K562 (cell line): ENCODE data around the gene OR1N1. TPM values are rescaled to one million over a fixed set of nuclear protein-coding genes. Genes with fewer than 3 reads are reported as not detected.

Experiments used
- ATAC-seq: fragments of 200-7000 bp; cut with Tn5 transposase; 3 replicates; pipeline ENCODE4 v1.9.1; 2020; ENCODE audit warnings: moderate library complexity
- BruUV-seq: library from RNA; stranded (reverse); fragments of 400-500 nt; replicated peaks from 2 replicates; lab custom pipeline; 2021; lab: Mats Ljungman, UMichigan
- CTCF ChIA-PET: fragments of 300-600 bp; formaldehyde crosslinking; extraction: SDS; loops from one replicate; lab custom pipeline; 2021; ENCODE audit warnings: low intra/inter-chr PET ratio; lab: Yijun Ruan, JAX
- POLR2A ChIA-PET: fragments of 300-600, 350-650 bp; sonication (Branson Sonifier 250); formaldehyde crosslinking; extraction: SDS; loops from one replicate; lab custom pipeline; 2021; ENCODE audit warnings: antibody characterized with exemption, inconsistent platforms; lab: Yijun Ruan, JAX
- DNase-seq, 4 experiments: peaks; one replicate each; pipeline versions ENCODE4 v3.0.0 to v3.0.0-alpha.2; 2011 to 2018; ENCODE audit warnings: low spot score in 3 of 4, mixed read lengths in 3 of 4; ENCODE audit errors: extremely low read depth in 1 of 4
- FAIRE-seq: peaks from 2 replicates; lab custom pipeline; 2011; peaks lifted over from hg19 to GRCh38; lab: Jason Lieb, UNC
- H2AFZ ChIP-seq: 2 replicates; pipeline ENCODE4 v1.6.0; 2011; ENCODE audit warnings: low read depth, low read length, control low read depth, inconsistent platforms
- H3K27ac ChIP-seq: fragments of 200-600 bp; 3 replicates; pipeline ENCODE4 v1.8.0; 2011; ENCODE audit warnings: low read depth, mild to moderate bottlenecking, control low read depth, inconsistent platforms, low read length, moderate library complexity, mixed read lengths; ENCODE audit errors: extremely low read depth
- H3K27me3 ChIP-seq, 2 experiments: fragments of 300-600 bp in 1 of 2; 2 replicates in 1 of 2; 3 replicates in 1 of 2; pipeline versions ENCODE4 v1.6.0 to v1.8.0; 2011; ENCODE audit warnings: inconsistent platforms in 2 of 2, low read length in 2 of 2, mild to moderate bottlenecking in 1 of 2, mixed read lengths in 1 of 2, moderate library complexity in 1 of 2; ENCODE audit not compliant: control insufficient read depth in 2 of 2, insufficient read depth in 2 of 2
- H3K36me3 ChIP-seq: fragments of 300-600 bp; 3 replicates; pipeline ENCODE4 v1.8.0; 2011; ENCODE audit warnings: mild to moderate bottlenecking, low read length, inconsistent platforms; ENCODE audit not compliant: control insufficient read depth, insufficient read depth
- H3K4me1 ChIP-seq, 2 experiments: fragments of 200-600 bp in 1 of 2; replicated peaks in 1 of 2; 2 replicates in 1 of 2; 3 replicates in 1 of 2; pipeline versions ENCODE4 v1.5.1 to v1.8.0; 2011; ENCODE audit warnings: inconsistent platforms in 2 of 2, low read length in 2 of 2, mild to moderate bottlenecking in 1 of 2, mixed read lengths in 1 of 2, moderate library complexity in 1 of 2; ENCODE audit not compliant: control insufficient read depth in 2 of 2, insufficient read depth in 2 of 2
- H3K4me2 ChIP-seq: 2 replicates; pipeline ENCODE4 v1.6.1; 2011; ENCODE audit warnings: low read length, control low read depth, inconsistent platforms, mixed read lengths; ENCODE audit not compliant: insufficient read depth
- H3K4me3 ChIP-seq: fragments of 200-600 bp; sonication (generic), shearing (Covaris generic); 2 replicates; pipeline ENCODE4 v1.5.1; 2016; ENCODE audit warnings: control low read depth, inconsistent platforms
- H3K79me2 ChIP-seq: fragments of 200-600 bp; 3 replicates; pipeline ENCODE4 v1.8.0; 2011; ENCODE audit warnings: low read length, inconsistent platforms; ENCODE audit not compliant: control insufficient read depth, insufficient read depth
- H3K9ac ChIP-seq, 2 experiments: 2 replicates each; pipeline versions ENCODE4 v1.6.0 to v1.6.1; 2011; ENCODE audit warnings: low read depth in 2 of 2, low read length in 2 of 2, control low read depth in 1 of 2, inconsistent platforms in 1 of 2, mild to moderate bottlenecking in 1 of 2, mixed read lengths in 1 of 2; ENCODE audit not compliant: insufficient read depth in 1 of 2
- H3K9me1 ChIP-seq: one replicate; pipeline ENCODE4 v1.6.0; 2011; ENCODE audit warnings: inconsistent platforms, mild to moderate bottlenecking, low read length, moderate library complexity; ENCODE audit not compliant: control insufficient read depth, insufficient read depth
- H3K9me3 ChIP-seq: replicated peaks from 2 replicates; pipeline ENCODE4 v1.5.1; 2011; ENCODE audit warnings: low read depth, low read length, inconsistent platforms; ENCODE audit not compliant: control insufficient read depth, insufficient read depth
- H4K20me1 ChIP-seq: replicated peaks from 2 replicates; pipeline ENCODE4 v1.6.1; 2011; ENCODE audit warnings: low read length, inconsistent platforms, mixed read lengths; ENCODE audit not compliant: control insufficient read depth, insufficient read depth
- BACH1 ChIP-seq: fragments of 200-800 bp; sonication (Bioruptor generic); IDR thresholded peaks from 2 replicates; pipeline ENCODE4 v1.6.1; 2016; ENCODE audit warnings: missing genetic modification characterization, missing compliant biosample characterization
- ELF4 ChIP-seq: fragments of 450-650 bp; formaldehyde crosslinking; IDR thresholded peaks from 2 replicates; pipeline ENCODE4 v1.4.0; 2022; ENCODE audit warnings: missing genetic modification characterization
- HMGN3 ChIP-seq: IDR thresholded peaks from 2 replicates; pipeline ENCODE4 v1.6.1; 2011; ENCODE audit warnings: borderline replicate concordance, low read depth, mild to moderate bottlenecking, mixed read lengths, low read length; ENCODE audit not compliant: insufficient read length; ENCODE audit errors: extremely low read depth
- KLF16 ChIP-seq: IDR thresholded peaks from 2 replicates; pipeline ENCODE4 v1.6.1; 2016; ENCODE audit warnings: antibody characterized with exemption
- RAD21 ChIP-seq, 2 experiments: fragments of 250-450 bp in 1 of 2; fragments of 450-650 bp in 1 of 2; sonication (Bioruptor Pico) in 1 of 2; formaldehyde crosslinking in 1 of 2; IDR thresholded peaks in 1 of 2; conservative IDR thresholded peaks in 1 of 2; 2 replicates each; pipeline versions ENCODE4 v1.4.0 to v1.8.0; 2020 to 2022; ENCODE audit warnings: mild to moderate bottlenecking in 2 of 2, moderate library complexity in 1 of 2
- RBM34 ChIP-seq: fragments of 200-400 bp; formaldehyde crosslinking; IDR thresholded peaks from 2 replicates; pipeline ENCODE4 v1.6.1; 2018; ENCODE audit warnings: low read length, borderline replicate concordance; ENCODE audit not compliant: insufficient read depth
- TBL1XR1 ChIP-seq, 2 experiments: IDR thresholded peaks; 2 replicates each; pipeline ENCODE4 v1.6.1; 2012; ENCODE audit warnings: improper control_type of control experiment in 2 of 2, low read length in 2 of 2, mild to moderate bottlenecking in 1 of 2
- TEAD2 ChIP-seq: fragments of 450-650 bp; IDR thresholded peaks from 2 replicates; pipeline ENCODE4 v1.6.1; 2016; ENCODE audit warnings: missing genetic modification characterization, control low read depth, missing compliant biosample characterization
- WGBS: fragments of 100-300 bp; shearing (Covaris generic); methylation state at CpG from one replicate; pipeline ENCODE4 v1.1.6; 2016; ENCODE audit warnings: low coverage, mixed read lengths; ENCODE audit not compliant: insufficient coverage; ENCODE audit errors: missing lambda C conversion rate; 5-methylcytosine and 5-hydroxymethylcytosine counted together
- in situ Hi-C: fragments of 300-500 bp; cut with MboI; formaldehyde crosslinking; loops from 4 replicates; pipeline ENCODE4 v1.15.0; 2018; ENCODE audit warnings: inconsistent platforms, mixed read lengths
- intact Hi-C: fragments of 100-400 bp; cut with micrococcal nuclease; formaldehyde crosslinking; loops from 2 replicates; pipeline ENCODE4 v1.14.2; 2022
- polyA plus RNA-seq, 8 experiments: library from polyadenylated mRNA; depleted of rRNA in 4 of 8; stranded (reverse) in 5 of 8; unstranded in 3 of 8; fragments of >200 nt; fragmentation: Nextera tagmentation in 2 of 8; fragmentation: Illumina TruSeq in 1 of 8; extraction: Ambion mirVana in 2 of 8; extraction: Trizol in 1 of 8; gene quantifications; 2 replicates each; pipeline versions ENCODE4 v1.2.1 to v1.2.3, GENCODE V29; 2011 to 2014; ENCODE audit warnings: inconsistent platforms in 1 of 8, missing spikeins in 1 of 8
- total RNA-seq, 7 experiments: library from RNA; depleted of rRNA in 6 of 7; stranded (reverse); fragments of >200 nt in 6 of 7; fragmentation: Illumina TruSeq in 2 of 7; extraction: Trizol in 2 of 7; gene quantifications; 2 replicates each; pipeline versions ENCODE4 v1.2.1 to v1.2.3, GENCODE V29; 2011 to 2021; ENCODE audit warnings: low replicate concordance in 1 of 7
- TF ChIP-seq, protein P1 (sequence below): sonication (generic); formaldehyde crosslinking; IDR thresholded peaks from 2 replicates; pipeline ENCODE4 v1.8.0; 2023; ENCODE audit warnings: mild to moderate bottlenecking, missing genetic modification reagents
- TF ChIP-seq, protein P2 (sequence below): fragments of 250-450 bp; sonication (Bioruptor Pico); IDR thresholded peaks from 2 replicates; pipeline ENCODE4 v1.4.0; 2020; ENCODE audit warnings: borderline replicate concordance
- TF ChIP-seq, protein P3 (sequence below): sonication (generic); formaldehyde crosslinking; IDR thresholded peaks from 2 replicates; pipeline ENCODE4 v1.8.0; 2022; ENCODE audit warnings: mild to moderate bottlenecking, missing genetic modification reagents
- TF ChIP-seq, protein P4 (sequence below): sonication (generic); formaldehyde crosslinking; IDR thresholded peaks from 2 replicates; pipeline ENCODE4 v1.8.0; 2022; ENCODE audit warnings: mild to moderate bottlenecking, missing genetic modification reagents, borderline replicate concordance
- TF ChIP-seq, protein P5 (sequence below): fragments of 450-650 bp; formaldehyde crosslinking; IDR thresholded peaks from 2 replicates; pipeline ENCODE4 v1.4.0; 2020; ENCODE audit warnings: mild to moderate bottlenecking, mixed read lengths

The OR1N1 gene
- total and polyA plus RNA-seq, 9 of the 15 experiments (the other 6 are each of a cell fraction or from before 2014, with no cell fraction given), result not detected

DNA sequence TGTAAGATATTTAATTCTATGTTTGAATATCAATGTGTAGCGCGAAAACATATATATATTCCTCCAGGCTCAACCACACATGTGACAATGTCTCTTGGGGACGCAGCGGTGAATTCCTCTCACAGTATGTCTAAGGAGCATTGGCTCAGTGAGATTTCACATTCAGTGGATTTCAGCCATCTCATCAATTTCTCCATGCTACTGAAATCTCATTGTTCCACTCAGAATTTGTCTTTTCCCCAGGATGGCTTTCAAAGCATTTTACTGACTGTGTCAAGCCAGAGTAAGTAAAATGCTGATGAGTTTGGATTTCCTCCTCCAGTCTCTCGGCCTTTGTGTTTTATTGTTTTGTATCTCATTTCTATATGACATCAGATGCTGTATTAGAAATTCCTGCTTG is 48.0 kb downstream of the OR1N1 start:
- POLR2A ChIA-PET, result no interaction called here
- WGBS, result 4% methylated on average over 5 of the region's 5 CpGs
- no peak for TF ChIP-seq ELF4
- TF ChIP-seq RBM34, result no peak
- TF ChIP-seq BACH1 (tag), result no peak
- TF ChIP-seq, protein P1, sequence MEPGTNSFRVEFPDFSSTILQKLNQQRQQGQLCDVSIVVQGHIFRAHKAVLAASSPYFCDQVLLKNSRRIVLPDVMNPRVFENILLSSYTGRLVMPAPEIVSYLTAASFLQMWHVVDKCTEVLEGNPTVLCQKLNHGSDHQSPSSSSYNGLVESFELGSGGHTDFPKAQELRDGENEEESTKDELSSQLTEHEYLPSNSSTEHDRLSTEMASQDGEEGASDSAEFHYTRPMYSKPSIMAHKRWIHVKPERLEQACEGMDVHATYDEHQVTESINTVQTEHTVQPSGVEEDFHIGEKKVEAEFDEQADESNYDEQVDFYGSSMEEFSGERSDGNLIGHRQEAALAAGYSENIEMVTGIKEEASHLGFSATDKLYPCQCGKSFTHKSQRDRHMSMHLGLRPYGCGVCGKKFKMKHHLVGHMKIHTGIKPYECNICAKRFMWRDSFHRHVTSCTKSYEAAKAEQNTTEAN (CRISPR knock-in tag), result no peak
- TF ChIP-seq RAD21 (CRISPR knock-in tag; conservative IDR thresholded peaks at IDR 0.05 in 1 of 2, IDR thresholded peaks at IDR 0.05 in 1 of 2), result no peak
- TF ChIP-seq, protein P2, sequence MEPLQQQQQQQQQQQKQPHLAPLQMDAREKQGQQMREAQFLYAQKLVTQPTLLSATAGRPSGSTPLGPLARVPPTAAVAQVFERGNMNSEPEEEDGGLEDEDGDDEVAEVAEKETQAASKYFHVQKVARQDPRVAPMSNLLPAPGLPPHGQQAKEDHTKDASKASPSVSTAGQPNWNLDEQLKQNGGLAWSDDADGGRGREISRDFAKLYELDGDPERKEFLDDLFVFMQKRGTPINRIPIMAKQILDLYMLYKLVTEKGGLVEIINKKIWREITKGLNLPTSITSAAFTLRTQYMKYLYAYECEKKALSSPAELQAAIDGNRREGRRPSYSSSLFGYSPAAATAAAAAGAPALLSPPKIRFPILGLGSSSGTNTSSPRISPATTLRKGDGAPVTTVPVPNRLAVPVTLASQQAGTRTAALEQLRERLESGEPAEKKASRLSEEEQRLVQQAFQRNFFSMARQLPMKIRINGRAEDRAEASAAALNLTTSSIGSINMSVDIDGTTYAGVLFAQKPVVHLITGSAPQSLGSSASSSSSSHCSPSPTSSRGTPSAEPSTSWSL, result no peak
- TF ChIP-seq TEAD2, result no peak
- TF ChIP-seq, protein P3, sequence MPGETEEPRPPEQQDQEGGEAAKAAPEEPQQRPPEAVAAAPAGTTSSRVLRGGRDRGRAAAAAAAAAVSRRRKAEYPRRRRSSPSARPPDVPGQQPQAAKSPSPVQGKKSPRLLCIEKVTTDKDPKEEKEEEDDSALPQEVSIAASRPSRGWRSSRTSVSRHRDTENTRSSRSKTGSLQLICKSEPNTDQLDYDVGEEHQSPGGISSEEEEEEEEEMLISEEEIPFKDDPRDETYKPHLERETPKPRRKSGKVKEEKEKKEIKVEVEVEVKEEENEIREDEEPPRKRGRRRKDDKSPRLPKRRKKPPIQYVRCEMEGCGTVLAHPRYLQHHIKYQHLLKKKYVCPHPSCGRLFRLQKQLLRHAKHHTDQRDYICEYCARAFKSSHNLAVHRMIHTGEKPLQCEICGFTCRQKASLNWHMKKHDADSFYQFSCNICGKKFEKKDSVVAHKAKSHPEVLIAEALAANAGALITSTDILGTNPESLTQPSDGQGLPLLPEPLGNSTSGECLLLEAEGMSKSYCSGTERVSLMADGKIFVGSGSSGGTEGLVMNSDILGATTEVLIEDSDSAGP (CRISPR knock-in tag), result no peak
- no peak for TF ChIP-seq TBL1XR1 (IDR thresholded peaks at IDR 0.05; ENCODE audit: low read length in 2 of 2)
- TF ChIP-seq KLF16, result no peak
- TF ChIP-seq, protein P4, sequence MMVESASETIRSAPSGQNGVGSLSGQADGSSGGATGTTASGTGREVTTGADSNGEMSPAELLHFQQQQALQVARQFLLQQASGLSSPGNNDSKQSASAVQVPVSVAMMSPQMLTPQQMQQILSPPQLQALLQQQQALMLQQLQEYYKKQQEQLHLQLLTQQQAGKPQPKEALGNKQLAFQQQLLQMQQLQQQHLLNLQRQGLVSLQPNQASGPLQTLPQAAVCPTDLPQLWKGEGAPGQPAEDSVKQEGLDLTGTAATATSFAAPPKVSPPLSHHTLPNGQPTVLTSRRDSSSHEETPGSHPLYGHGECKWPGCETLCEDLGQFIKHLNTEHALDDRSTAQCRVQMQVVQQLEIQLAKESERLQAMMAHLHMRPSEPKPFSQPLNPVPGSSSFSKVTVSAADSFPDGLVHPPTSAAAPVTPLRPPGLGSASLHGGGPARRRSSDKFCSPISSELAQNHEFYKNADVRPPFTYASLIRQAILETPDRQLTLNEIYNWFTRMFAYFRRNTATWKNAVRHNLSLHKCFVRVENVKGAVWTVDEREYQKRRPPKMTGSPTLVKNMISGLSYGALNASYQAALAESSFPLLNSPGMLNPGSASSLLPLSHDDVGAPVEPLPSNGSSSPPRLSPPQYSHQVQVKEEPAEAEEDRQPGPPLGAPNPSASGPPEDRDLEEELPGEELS (CRISPR knock-in tag), result no peak
- TF ChIP-seq, protein P5, sequence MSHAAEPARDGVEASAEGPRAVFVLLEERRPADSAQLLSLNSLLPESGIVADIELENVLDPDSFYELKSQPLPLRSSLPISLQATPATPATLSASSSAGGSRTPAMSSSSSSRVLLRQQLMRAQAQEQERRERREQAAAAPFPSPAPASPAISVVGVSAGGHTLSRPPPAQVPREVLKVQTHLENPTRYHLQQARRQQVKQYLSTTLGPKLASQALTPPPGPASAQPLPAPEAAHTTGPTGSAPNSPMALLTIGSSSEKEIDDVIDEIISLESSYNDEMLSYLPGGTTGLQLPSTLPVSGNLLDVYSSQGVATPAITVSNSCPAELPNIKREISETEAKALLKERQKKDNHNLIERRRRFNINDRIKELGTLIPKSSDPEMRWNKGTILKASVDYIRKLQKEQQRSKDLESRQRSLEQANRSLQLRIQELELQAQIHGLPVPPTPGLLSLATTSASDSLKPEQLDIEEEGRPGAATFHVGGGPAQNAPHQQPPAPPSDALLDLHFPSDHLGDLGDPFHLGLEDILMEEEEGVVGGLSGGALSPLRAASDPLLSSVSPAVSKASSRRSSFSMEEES, result no peak
- no peak for TF ChIP-seq HMGN3

More for the DNA sequence above, 48.0 kb downstream of the OR1N1 start:
- Histone ChIP-seq H3K79me2 (no peaks in the 10 kb centered on the region), H3K36me3 (no peaks in the 10 kb centered on the region), H3K4me3 (no peak overlapping the region), H2AFZ (no peak overlapping the region), H3K9ac (no peak overlapping the region), H3K27ac (no peak overlapping the region), H3K4me1 (peaks cover 0 to 4% of the 10 kb centered on the region in 2 experiments; a peak in 2 of 5 replicates), H3K9me1 (no peaks in the 10 kb centered on the region), H3K9me3 (no peaks in the 10 kb centered on the region), H3K4me2 (no peak overlapping the region), H4K20me1 (no peaks in the 10 kb centered on the region), H3K27me3 (peaks cover 3 to 16% of the 10 kb centered on the region in 2 experiments; a peak in 3 of 5 replicates)
- DNase-seq (no peak), ATAC-seq (no peak), FAIRE-seq (no peak)
- intact Hi-C loops (no loop called here), in situ Hi-C loops (no loop called here)
- CTCF ChIA-PET, result no interaction called here
- no TSS peak for BruUV-seq
